HG03575 (cell line): ENCODE results near the gene PMS2.
"Not testable (repeated sequence)": the region's sequence is repeated elsewhere in the genome, so short reads cannot be mapped to it uniquely, and the experiment has no call there.

Source experiments
- ATAC-seq: cut with Tn5 transposase; IDR thresholded peaks from one replicate; pipeline ENCODE4 v1.9.1; 2021; ENCODE audit not compliant: unreplicated experiment, insufficient number of reproducible peaks, low FRiP score; ENCODE audit errors: extremely low read depth

PMS2 gene, protein sequence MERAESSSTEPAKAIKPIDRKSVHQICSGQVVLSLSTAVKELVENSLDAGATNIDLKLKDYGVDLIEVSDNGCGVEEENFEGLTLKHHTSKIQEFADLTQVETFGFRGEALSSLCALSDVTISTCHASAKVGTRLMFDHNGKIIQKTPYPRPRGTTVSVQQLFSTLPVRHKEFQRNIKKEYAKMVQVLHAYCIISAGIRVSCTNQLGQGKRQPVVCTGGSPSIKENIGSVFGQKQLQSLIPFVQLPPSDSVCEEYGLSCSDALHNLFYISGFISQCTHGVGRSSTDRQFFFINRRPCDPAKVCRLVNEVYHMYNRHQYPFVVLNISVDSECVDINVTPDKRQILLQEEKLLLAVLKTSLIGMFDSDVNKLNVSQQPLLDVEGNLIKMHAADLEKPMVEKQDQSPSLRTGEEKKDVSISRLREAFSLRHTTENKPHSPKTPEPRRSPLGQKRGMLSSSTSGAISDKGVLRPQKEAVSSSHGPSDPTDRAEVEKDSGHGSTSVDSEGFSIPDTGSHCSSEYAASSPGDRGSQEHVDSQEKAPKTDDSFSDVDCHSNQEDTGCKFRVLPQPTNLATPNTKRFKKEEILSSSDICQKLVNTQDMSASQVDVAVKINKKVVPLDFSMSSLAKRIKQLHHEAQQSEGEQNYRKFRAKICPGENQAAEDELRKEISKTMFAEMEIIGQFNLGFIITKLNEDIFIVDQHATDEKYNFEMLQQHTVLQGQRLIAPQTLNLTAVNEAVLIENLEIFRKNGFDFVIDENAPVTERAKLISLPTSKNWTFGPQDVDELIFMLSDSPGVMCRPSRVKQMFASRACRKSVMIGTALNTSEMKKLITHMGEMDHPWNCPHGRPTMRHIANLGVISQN

DNA sequence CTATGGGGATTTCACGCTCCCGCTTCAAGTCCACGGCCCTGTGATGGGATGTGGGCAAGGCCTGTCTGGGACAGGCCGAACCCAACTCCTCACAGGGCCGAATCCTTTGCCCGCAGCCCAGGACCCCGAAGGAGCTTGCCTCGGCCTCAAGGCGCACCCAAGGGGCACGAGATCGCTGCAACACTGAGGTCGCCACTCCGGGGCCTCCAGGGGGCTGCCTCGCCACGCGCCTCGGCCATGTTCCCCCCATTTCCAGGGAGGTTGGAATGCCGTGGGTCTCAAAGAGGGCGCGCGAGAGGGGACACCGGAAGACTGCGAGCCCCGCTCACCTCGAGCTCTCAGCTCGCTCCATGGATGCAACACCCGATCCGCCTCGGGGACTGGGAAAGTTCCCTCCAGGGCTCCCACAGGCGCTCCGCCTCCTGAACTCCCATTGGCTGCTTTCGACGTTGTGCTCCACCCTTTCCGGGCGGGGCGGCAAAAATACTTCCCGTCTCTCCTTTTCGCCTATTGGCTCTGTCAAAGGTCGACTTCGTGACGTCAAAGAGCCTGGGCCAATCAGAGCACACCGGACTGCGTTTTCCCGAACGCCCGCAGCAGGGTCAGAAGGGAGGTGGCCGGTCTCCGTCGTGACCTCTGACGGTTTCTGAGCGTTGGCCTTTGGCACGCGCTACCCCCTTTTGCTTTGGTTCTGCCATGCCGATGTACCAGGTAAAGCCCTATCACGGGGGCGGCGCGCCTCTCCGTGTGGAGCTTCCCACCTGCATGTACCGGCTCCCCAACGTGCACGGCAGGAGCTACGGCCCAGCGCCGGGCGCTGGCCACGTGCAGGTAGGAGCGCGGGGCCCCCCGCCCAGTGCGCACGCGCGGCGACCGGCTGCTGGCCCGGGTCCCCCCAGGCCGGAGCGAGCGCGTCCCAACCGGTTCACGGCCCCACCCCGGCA is at the start of gene PMS2, which contains the start of gene AIMP2:
TSS of gene PMS2 (minus strand) at position 382 of the 944 bp plus-strand sequence. CDS start at position 352, 30 bp downstream.
TSS of gene AIMP2 (plus strand) at position 605 of the 944 bp plus-strand sequence. CDS start at position 697, 92 bp downstream.
- peak; percentile 70 for ATAC-seq

DNA sequence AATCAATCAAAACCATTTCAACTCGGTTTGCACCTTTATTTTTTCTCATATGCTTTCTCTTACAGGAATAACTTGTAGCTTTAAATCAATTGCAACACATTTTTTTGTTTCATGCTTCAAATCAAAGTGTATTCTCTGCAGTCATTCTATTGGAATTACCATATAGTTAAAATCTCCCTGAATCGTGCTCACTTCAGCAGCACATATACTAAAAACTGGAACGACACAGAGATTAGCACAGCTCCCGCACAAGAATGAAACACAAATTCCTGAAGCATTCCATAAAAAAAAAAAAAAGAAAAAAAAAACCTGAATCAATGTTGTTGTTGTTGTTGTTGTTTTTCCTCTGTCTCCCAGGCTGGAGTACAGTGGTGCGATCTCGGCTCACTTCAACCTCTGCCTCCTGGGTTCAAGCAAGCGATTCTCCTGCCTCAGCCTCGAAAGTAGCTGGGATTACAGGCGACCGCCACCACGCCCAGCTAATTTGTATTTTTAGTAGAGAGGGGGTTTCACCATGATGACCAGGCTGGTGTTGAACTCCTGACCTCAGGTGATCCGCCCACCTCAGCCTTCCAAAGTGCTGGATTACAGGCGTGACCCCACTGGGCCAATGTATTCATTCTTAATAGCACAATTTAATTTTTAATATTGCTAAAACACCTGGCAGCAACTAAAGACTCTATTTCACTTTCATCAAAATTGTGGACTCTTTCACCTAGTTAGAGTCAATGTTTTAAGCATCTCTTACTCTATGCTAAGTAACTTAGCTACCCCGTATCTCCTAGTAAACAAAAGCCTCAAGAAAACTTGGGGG is 48.7 kb upstream of the PMS2 start:
- no peak for ATAC-seq

DNA sequence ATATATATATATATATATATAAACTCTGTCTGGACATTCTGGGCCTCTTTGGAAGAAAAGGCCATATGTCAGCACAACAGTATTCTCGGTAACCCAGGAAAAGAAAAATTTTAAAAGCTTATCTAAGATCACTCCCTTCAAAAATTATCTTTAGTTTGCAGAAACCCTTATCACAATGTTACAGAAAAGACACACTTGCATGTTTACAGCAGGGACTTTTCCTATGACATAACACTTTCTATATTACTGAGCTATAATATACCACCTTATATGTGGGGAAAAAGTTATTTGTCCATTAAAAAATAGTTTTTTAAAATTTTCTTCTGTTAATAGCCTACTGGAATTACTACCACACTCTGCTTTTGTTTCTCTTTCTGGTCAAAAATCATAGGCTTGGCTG is 47.8 kb upstream of the PMS2 start:
- no peak for ATAC-seq

DNA sequence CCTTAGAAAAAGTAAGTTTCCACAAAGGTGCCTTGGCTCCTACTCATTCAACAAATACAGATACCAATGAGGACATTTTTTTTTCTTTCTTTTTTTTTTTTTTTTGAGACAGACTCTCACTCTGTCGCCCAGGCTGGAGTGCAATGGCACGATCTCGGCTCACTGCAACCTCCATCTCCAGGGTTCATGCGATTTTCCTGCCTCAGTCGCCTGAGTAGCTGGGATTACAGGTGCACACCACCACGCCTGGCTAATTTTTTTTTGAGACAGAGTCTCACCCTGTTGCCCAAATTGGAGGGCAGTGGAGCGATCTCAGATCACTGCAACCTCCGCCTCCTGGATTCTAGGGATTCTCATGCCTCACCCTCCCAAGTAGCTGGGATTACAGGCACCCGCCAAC is 42.3 kb upstream of the PMS2 start:
- not testable (repeated sequence) for ATAC-seq

DNA sequence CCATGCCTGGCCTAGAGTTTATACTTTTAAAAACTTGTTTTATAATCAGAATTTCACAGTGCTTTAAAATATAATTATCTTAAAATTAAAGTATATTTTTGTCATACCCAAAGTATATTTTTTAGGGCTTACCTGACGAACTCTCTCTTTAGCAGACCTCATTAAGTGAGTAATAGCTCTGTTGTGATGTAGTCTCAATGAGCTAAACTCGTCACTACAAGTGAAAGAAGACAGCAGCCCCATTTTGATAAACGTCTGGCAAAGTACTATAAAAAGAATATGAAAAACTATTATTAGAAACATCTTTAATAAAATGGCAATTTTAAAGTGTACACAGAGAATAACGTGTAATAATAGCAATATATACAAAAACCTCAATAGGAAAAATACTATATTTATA is 40.9 kb upstream of the PMS2 start:
- ATAC-seq, result no peak

DNA sequence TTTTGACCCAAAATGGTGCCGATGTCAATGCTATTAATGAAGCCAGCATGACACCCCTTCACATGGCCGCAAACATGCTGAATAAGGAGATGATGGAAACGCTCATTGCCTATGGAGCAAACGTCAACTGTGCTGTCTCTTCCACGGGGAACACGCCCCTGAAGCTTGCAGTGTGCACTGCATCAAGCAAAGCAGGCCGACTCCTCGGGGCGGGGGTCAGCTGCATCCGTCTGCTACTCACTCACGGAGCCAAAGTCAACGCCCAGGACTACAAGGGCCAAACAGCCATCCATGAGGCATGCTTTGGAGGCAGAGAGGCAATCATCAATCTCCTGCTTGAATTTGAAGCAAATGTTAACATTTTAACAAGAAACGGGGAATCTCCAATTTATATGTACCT is 26.8 kb upstream of the PMS2 start:
- no peak for ATAC-seq

DNA sequence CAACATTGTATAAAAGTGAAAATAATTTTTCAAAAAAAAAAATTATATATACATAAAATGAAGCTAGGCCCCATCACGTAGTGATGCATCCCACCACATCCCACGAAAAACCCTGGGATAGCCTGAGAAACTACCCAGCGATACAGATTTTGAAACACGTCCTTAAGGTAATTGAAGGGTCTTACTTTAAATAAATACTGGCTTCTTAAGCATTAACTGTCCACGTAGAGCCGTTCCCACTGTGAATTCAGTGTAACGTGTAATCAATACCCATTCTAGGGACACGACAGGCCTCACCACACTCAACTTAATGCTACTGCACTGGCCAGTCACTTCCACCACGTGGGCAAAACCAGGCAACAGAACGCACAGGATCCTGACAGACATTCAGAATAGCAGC is 26.3 kb upstream of the PMS2 start:
- ATAC-seq, result no peak

DNA sequence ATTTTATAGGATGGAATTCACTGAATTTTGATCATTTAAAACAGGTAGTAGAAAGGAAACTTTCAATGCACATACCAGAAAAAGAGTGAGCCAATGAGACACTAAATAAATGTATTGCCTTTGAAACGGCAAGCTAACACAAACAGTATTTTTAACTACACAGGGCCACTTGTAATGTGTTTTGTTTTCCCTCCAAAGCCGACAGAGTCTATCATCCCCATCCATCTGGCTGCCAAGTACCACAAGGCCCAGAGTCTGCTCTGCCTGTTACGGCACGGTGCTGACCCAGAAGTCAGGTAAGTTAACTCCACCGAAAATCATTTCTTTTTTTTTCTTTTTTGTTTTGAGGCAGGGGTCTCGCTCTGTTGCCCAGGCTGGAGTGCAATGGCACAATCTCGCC is 23.8 kb upstream of the PMS2 start:
- ATAC-seq, result no peak

DNA sequence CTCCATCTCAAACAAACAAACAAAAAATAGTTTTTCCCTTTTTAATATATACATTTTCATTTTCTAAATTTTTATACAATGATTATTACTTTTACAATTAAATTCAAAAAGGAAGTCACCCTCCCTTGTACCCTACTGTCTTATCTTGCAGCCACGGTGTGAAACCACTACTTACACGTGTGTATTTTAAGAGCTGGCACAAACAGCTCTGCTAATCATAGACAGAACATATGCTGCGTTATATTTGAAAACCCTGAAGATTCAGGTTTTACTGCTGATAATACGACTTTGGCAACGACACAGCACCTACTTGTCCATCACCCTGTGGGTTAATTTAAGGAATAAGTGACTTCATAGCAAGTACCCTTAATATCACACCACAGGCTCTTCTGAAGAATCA is 23.3 kb upstream of the PMS2 start:
- ATAC-seq, result no peak

DNA sequence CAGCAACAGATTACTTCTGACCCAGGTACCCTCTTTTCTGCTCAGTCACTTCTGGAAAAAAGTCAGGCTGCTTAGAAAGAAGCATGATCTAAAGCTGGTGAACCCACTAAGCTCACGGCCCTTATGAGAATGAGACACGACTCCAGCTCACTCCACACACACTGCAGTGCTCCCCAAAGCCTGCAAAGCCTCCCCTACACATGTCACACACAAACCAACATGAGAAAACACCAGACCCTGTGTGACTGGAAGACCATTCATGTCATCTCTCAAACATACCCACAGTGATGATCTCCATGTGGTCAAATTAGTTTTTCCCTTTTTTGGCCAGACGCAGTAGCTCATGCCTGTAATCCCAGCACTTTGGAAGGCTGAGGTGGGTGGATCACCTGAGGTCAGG is 22.7 kb upstream of the PMS2 start:
- ATAC-seq, result no peak

DNA sequence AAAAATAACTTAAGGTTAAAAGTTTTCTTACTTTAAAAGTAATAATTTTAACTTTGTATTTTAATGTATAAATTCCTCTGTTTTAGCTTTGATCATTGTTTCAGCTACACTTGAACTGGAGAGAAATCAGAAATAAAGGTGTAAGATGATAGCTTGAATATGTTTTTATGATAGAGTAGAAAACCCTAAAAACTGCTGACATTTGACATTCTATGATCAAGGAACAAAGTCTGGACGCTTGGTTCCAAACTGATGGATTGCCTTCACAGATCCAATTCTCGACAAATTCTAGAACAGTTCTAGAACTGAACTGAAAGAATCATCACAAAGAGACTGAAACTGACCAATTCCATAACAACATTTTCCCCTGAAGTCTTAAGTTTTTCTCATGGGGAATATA is 22.1 kb upstream of the PMS2 start, which contains the start of gene ANKRD61:
TSS of gene ANKRD61 (plus strand) at position 389 of the 400 bp plus-strand sequence. CDS start at position 389, 0 bp downstream.
- ATAC-seq, result no peak

DNA sequence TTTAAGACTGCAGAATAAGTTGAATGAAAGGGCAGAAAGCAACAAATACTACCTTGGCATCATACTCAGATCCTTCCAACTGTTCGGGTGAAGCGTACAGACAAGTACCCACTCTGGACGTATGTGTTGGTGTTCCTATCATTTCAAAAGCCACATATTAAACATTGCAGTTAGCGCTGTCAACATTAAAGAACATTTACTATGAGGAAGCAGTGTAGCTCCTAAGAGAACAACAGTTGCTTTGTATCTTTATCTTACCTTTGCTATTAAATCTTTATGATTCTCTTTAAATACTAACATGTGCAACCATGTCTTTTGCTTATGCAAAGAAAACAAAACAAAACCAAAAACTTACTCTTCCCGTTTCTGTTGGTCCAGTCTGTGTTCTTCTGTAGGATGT is 19.7 kb upstream of the PMS2 start:
- no peak for ATAC-seq

DNA sequence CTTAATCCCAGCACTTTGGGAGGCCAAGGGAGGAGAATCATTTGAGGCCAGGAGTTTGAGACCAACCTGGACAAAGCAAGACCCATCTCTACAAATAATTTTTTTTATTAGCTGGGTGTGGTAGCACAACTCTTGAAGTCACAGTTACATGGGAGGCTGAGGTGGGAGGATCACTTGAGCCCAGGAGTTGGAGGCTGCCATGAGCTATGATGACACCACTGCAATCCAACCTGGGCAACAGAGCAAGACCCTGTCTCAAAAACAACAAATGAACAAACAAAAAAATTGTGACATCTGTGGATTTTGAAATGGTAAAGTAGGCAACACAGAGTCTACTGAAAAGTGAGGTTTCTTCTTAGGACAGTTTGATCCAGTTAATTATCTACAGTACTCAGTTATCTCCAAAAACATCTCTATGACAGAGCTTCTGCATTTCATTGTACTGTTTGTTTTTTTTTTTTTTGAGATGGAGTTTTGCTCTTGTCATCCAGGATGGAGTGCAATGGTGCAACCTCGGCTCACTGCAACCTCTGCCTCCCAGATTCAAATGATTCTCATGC is 19.0 kb upstream of the PMS2 start:
- no peak for ATAC-seq

DNA sequence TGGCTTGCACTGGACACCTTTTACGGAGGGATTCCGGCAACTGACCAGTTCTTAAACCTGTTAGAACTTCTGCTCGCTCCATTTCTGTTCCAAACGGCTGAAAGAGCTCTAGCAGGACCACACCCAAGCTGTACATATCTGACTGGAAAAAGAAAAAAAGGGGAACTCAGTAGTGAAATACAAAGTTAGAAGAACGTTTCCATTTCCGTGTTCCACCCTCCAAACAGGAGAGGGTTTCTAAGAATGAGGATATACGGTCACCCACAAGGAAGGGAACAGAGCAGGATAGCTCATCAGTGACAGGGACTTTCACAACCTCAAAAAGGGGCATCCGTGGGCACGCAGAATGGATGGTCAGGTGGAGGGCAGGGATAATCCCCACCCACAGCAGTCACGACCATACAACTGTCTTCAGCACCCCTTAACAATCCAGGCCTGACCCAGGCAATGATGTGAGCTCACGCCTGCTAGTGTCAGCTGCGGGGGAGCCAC is 18.0 kb upstream of the PMS2 start:
- no peak for ATAC-seq

DNA sequence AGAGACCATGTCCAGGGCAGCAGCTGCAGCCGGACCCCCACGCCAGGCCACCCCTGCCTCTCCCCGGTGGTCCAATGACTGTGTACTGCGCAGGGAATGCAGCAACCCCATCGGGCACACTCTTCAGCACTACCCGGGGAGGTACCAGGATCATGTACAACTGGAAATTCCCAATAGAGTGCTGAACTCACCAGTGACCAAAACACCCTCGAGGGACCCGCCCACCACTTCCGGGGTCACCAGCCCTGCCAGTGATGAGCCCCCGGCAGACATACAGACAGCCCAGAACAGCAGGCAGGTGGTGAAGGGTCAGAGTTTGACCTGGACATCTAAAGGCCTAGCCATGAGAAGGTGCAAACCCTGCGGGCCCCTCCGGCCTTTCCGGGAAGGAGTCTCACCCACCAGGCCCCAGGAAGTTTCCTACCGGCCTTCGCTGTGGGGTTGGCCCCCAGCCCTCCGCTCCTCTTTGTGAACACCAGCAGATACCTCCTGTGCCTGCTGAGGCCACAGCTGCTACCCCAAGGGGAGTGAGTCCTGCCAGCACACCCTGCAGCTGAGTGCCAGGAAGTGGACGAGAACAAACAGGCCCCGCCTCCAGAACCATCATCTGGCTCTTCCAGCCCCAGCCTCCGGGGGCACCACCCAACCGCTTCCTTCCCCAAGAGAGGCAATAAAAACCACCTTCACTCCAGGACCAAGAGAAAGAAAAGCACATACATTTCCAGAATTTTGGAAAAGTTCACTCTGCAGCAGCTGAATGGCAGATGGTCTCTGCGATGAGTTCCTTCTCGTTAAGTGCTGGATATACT is 17.4 kb upstream of the PMS2 start:
- ATAC-seq, result no peak

DNA sequence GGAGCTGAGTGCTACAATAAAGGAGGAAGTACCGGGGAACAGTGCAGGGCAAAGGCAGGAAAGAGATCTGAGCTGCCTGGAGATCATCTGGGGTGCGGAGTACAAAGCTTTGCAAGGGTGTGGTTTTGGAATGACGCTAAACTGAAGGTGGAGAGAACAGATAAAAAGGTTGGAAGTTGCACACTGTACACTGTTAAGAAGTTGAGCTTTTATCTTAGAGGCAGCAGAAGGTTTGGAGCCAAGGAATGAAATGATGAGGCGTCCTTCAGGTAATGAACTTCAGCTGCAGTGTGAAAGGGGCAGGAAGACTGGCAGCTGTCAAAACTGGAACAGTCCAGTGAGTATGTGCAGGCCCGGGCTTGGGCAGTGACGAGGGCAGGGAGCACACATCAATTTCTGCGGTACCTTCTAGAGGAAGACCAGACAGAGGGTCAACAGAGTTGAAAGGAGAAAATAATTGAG is 15.2 kb upstream of the PMS2 start:
- ATAC-seq, result no peak

DNA sequence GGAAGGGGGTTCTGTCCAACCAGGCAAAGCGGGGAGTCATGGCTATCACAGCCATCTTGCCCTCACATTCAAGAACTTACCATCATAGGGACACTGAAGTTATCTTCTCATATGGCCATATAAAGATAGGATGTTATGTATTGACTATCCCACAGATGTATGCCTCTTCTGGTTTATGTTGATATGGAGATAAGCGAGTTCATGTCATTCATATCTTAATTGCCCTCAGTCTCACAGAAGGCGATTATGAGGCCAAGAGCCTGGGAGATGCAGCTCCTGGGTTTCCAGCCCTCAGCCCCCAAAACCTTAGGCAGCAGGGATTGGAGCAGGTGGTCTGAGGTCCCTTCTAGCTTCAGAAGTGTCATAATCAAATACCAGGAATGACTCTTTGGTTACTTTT is 13.9 kb upstream of the PMS2 start:
- no peak for ATAC-seq
